GM12875 (cell line): ENCODE results near the gene DYRK1A.

Experiments
- H3K4me3 ChIP-seq: one replicate; pipeline ENCODE4 v1.5.1; 2011; ENCODE audit warnings: low read depth, low read length, control low read depth
- TF ChIP-seq, protein P1 (sequence below): IDR thresholded peaks from 2 replicates; pipeline ENCODE4 v1.5.1; 2011; ENCODE audit warnings: low read depth, mild to moderate bottlenecking, control low read depth, inconsistent platforms, low read length, moderate library complexity, borderline replicate concordance; ENCODE audit not compliant: insufficient read depth

The DYRK1A gene

DNA sequence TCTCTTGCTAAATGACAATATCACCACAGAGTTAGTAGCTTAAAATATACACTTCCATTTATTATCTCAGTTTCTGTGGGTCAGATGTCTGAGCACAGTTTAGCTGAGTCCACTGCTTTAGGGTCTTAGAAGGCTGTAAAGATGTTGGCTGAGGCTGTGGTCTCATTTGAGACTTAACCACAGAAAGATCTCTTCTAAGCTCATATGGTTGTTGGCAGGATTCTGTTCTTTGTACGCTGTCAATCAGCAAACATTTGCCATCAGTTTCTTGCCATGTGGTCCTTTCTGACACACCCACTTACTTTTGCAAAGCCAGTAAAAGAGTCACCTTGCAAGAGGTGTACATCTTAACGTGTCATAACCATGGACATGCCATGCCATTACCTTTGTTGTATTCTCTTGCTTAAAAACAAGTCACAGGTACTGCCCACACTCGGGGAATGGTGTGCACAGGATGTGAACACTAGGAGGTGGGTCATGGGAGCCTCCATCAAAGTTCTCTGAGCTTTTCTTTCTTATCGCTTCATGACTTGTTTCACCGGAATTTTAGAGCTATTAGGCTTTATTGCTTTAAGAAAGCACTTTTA is 18.7 kb downstream of the DYRK1A start:
- no peak overlapping the region for H3K4me3 ChIP-seq
- TF ChIP-seq, protein P1, sequence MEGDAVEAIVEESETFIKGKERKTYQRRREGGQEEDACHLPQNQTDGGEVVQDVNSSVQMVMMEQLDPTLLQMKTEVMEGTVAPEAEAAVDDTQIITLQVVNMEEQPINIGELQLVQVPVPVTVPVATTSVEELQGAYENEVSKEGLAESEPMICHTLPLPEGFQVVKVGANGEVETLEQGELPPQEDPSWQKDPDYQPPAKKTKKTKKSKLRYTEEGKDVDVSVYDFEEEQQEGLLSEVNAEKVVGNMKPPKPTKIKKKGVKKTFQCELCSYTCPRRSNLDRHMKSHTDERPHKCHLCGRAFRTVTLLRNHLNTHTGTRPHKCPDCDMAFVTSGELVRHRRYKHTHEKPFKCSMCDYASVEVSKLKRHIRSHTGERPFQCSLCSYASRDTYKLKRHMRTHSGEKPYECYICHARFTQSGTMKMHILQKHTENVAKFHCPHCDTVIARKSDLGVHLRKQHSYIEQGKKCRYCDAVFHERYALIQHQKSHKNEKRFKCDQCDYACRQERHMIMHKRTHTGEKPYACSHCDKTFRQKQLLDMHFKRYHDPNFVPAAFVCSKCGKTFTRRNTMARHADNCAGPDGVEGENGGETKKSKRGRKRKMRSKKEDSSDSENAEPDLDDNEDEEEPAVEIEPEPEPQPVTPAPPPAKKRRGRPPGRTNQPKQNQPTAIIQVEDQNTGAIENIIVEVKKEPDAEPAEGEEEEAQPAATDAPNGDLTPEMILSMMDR = no peak

DNA sequence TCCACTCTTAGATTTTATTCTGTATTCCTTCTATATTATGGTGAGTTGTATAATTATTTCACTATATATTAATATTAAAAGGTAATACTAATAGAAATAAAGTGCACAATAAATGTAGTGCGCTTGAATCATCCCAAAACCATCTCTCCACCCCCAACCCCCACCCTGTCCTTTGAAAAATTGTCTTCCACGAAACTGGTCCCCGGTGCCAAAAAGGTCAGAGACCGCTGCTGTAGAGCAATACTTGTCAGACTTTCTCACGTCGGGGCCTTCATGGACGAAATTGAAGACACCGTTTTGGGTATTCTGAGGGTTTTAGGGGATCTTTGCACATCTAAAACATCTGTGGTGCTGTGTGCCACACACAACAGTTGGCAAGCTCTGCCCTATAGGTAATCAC is 19.6 kb downstream of the DYRK1A start:
- no peak overlapping the region for H3K4me3 ChIP-seq
- TF ChIP-seq, protein P1 = no peak

DNA sequence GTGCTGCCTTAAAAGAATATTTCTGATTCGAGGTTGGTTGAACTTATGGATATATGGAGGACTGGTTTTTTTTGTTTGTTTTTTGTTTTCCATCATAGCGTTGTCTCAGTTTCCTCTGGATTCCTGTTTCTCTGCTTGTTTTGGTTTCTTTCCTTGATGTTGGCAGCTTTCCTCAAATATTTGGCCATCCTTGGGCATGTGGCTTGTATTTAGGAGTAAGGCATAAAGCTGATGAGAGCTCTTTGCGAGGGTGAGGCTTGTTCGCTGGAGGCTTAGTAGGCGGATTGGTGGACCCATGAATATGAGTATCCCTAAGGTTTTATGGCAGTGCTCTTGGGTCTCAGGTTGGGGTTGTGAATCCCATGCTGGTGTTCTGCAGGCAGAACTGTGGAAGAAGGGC is 22.9 kb downstream of the DYRK1A start:
- TF ChIP-seq, protein P1 = no peak

DNA sequence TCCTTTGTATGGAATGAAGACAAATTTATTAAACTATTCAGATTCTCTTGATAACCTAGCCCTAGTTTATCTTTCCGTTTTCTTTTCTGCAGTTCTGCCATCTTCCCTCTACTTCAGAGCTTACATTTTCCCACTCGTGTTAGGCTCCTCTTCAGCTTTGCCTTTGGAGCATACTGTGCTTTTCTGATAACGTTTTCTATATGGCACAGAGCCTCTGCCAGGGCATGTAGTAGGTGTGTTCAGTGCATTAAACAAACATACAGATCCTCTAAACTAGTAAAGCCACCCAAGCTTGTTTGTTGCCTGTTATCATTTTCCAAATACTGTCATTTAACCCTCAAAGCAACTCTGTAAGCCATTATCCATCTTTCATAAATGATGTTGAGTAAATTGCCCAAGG is 25.1 kb downstream of the DYRK1A start:
- TF ChIP-seq, protein P1 = no peak
- no peak overlapping the region for H3K4me3 ChIP-seq

More for the DNA sequence above, 22.9 kb downstream of the DYRK1A start:
- no peak overlapping the region for H3K4me3 ChIP-seq

DNA sequence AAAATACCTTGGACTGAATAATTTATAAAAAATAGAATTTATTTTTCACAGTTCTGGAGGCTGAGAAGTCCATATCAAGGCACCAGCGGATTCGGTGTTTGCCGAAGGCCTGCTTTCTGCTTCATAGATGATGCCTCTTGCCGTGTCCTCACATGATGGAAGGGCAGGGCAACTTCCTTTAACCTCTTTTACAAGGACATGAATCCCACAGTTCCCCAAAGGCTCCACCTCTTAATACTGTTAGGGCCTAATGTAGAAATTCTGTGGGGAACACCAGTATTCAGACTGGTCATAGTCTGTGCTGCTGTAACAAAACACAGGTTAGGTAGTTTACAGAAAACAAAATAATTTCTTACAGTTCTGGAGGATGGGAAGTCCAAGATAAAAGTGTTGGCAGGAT is 25.9 kb downstream of the DYRK1A start:
- no peak overlapping the region for H3K4me3 ChIP-seq
- TF ChIP-seq, protein P1 = no peak

DNA sequence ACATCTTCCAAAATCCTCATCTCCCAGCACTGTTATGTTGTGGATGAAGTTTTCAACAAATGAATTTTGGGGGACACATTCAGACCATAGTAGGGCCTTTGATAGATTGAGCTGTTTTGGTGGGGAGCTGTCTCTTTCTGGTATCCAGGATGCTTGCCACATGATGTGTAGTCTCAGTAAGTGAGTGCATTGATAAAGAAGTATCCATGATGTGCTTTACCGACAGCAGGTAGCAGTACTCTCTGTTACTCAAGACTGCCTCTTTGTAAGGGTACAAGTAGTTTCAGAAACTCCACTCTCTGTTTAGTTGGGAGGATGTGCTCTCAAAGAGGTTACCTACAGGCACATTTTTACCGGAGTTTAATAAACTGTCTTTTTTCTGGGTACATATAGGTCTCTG is 26.5 kb downstream of the DYRK1A start:
- TF ChIP-seq, protein P1 = no peak
- H3K4me3 ChIP-seq = no peak overlapping the region

DNA sequence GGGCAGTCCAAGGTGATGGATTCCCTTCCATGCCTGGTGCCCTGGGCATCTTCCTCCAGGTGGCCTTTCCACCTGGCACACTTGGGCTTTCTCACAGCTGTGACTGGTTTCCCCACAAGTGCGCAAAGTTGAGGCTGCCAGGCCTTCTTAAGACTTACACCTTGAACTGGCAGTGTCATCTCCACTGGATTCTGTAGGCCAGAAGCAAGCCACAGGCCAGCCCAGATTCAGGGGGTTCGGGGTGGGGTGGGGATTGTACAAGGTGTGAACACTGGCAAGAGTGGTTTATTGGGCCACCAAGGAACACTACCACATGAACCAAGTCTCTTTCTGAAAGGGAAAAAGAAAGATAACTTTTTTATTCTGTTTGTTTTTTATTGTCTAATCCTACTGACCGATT is 27.2 kb downstream of the DYRK1A start:
- no peak overlapping the region for H3K4me3 ChIP-seq
- TF ChIP-seq, protein P1 = no peak
